HUES6 (cell line): ENCODE results near the gene SPEM3.

Experiments
- H3K27ac ChIP-seq: 2 replicates; pipeline ENCODE4 v1.7.0; 2013; ENCODE audit warnings: low read depth, mild to moderate bottlenecking, low read length, inconsistent platforms
- H3K27me3 ChIP-seq: 2 replicates; pipeline ENCODE4 v1.6.1; 2013; ENCODE audit warnings: low read length; ENCODE audit not compliant: control insufficient read depth, insufficient read depth
- H3K36me3 ChIP-seq: 2 replicates; pipeline ENCODE4 v1.6.1; 2013; ENCODE audit warnings: low read length; ENCODE audit not compliant: control insufficient read depth, insufficient read depth
- H3K4me1 ChIP-seq: 2 replicates; pipeline ENCODE4 v1.6.1; 2013; ENCODE audit warnings: low read length; ENCODE audit not compliant: control insufficient read depth, insufficient read depth
- H3K4me3 ChIP-seq: 2 replicates; pipeline ENCODE4 v1.5.1; 2013; ENCODE audit warnings: low read depth, low read length
- H3K9ac ChIP-seq: one replicate; pipeline ENCODE4 v1.6.1; 2013; ENCODE audit warnings: mild to moderate bottlenecking, low read length
- H3K9me3 ChIP-seq: 2 replicates; pipeline ENCODE4 v1.6.1; 2013; ENCODE audit warnings: low read depth, low read length; ENCODE audit not compliant: control insufficient read depth, insufficient read depth

SPEM3 gene

DNA sequence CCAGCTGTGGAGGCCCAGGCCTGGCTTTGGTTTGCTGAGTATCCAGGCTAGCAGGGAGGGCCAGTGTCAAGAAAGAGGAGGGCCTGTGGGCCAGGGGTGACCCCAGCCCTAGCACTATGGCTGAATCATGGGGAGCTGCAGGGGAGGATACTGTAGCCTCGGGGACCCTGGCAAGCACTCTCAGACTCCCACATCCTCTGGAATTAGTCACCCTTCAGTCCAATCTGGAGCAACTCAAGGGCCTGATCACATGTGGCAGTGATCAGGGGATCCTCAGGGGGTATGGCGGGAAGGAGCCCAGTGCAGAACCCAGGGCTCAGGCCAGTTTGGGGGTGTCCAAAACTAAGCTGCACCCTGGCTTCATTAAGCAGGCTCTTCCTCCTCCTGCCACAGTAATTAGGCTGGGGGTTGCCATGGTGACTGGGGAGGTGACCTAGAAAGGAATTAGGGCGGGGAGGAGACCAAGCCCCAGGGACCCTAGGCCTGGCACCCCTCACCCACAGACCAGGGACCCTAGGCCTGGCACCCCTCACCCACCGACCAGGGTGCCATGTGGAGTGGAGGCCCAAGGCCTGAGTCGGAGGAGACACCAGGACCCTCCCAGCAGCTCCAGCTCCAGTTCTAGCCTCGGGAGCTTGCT lies 15.2 kb upstream of the SPEM3 start:
- H3K9me3 ChIP-seq = no peaks in the 10 kb centered on the region
- H3K27me3 ChIP-seq = peaks cover 3% of the 10 kb centered on the region; the same call in 1 of the 2 replicates
- no peak overlapping the region for H3K9ac ChIP-seq
- H3K4me3 ChIP-seq = no peak overlapping the region
- 0 out of 2 replicates have a peak, but pooled peaks cover 6% of the 10 kb centered on the region for H3K4me1 ChIP-seq
- H3K27ac ChIP-seq = no peak overlapping the region
- peaks cover 64% of the 10 kb centered on the region for H3K36me3 ChIP-seq

DNA sequence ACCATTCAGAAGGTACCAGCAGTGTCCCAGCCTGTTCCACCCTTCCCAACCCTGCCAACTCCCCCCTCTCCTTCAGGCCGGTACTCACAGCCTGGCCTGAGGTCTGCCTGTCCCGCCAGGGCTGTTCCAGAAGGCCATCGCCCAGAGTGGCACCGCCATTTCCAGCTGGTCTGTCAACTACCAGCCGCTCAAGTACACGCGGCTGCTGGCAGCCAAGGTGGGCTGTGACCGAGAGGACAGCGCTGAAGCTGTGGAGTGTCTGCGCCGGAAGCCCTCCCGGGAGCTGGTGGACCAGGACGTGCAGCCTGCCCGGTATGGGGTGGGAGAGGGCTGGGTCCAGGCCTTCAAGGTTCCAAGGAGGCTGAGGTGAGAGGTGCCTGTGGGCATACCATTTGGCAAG lies 13.8 kb upstream of the SPEM3 start:
- Histone ChIP-seq H3K9ac (no peak overlapping the region), H3K27me3 (no peaks in the 10 kb centered on the region), H3K4me1 (peaks cover 3% of the 10 kb centered on the region; the same call in 1 of the 2 replicates), H3K9me3 (no peaks in the 10 kb centered on the region), H3K4me3 (no peak overlapping the region), H3K27ac (no peak overlapping the region), H3K36me3 (peaks cover 50% of the 10 kb centered on the region)

DNA sequence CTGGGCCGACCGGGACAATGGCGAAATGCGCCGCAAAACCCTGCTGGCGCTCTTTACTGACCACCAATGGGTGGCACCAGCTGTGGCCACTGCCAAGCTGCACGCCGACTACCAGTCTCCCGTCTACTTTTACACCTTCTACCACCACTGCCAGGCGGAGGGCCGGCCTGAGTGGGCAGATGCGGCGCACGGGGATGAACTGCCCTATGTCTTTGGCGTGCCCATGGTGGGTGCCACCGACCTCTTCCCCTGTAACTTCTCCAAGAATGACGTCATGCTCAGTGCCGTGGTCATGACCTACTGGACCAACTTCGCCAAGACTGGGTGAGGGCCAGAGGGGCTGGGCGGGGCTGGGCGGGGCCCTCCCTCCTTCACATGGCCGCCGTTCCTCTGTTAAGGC lies 12.9 kb upstream of the SPEM3 start:
- H3K36me3 ChIP-seq = peaks cover 41% of the 10 kb centered on the region
- H3K27me3 ChIP-seq = no peaks in the 10 kb centered on the region
- no peak overlapping the region for H3K9ac ChIP-seq
- H3K4me3 ChIP-seq = no peak overlapping the region
- no peaks in the 10 kb centered on the region for H3K9me3 ChIP-seq
- no peak overlapping the region for H3K27ac ChIP-seq
- peaks cover 9% of the 10 kb centered on the region; the same call in 1 of the 2 replicates for H3K4me1 ChIP-seq

DNA sequence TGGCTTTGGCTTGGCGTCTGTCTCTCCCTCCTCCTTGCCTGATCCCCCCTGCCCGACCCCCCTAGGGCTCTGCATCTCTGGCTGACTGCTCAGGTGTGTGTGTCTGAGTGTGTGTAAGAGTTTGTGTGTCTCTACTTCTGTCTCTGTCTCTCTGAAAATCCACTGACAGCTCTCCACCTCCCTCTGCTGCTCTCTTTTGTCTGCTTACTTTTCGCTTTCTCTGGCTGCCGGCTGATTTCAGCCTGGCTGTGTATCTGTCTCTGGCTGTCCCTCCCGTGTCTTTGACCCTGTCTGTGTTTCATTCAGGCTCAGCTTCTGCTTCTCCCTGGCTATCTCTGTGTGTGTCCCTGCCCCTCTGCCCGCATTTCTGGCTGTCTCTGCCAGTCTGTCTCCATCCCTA lies 12.3 kb upstream of the SPEM3 start:
- Histone ChIP-seq H3K9ac (no peak overlapping the region), H3K36me3 (peaks cover 38% of the 10 kb centered on the region), H3K9me3 (no peaks in the 10 kb centered on the region), H3K4me1 (peaks cover 9% of the 10 kb centered on the region; the same call in 1 of the 2 replicates), H3K27me3 (no peaks in the 10 kb centered on the region), H3K27ac (no peak overlapping the region), H3K4me3 (no peak overlapping the region)

DNA sequence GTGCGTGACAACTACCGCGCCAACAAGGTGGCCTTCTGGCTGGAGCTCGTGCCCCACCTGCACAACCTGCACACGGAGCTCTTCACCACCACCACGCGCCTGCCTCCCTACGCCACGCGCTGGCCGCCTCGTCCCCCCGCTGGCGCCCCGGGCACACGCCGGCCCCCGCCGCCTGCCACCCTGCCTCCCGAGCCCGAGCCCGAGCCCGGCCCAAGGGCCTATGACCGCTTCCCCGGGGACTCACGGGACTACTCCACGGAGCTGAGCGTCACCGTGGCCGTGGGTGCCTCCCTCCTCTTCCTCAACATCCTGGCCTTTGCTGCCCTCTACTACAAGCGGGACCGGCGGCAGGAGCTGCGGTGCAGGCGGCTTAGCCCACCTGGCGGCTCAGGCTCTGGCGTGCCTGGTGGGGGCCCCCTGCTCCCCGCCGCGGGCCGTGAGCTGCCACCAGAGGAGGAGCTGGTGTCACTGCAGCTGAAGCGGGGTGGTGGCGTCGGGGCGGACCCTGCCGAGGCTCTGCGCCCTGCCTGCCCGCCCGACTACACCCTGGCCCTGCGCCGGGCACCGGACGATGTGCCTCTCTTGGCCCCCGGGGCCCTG lies 11.5 kb upstream of the SPEM3 start:
- no peak overlapping the region for H3K27ac ChIP-seq
- H3K9ac ChIP-seq = no peak overlapping the region
- no peak overlapping the region for H3K4me3 ChIP-seq
- no peaks in the 10 kb centered on the region for H3K9me3 ChIP-seq
- no peaks in the 10 kb centered on the region for H3K27me3 ChIP-seq
- H3K36me3 ChIP-seq = peaks cover 38% of the 10 kb centered on the region
- H3K4me1 ChIP-seq = peaks cover 9% of the 10 kb centered on the region; the same call in 1 of the 2 replicates

DNA sequence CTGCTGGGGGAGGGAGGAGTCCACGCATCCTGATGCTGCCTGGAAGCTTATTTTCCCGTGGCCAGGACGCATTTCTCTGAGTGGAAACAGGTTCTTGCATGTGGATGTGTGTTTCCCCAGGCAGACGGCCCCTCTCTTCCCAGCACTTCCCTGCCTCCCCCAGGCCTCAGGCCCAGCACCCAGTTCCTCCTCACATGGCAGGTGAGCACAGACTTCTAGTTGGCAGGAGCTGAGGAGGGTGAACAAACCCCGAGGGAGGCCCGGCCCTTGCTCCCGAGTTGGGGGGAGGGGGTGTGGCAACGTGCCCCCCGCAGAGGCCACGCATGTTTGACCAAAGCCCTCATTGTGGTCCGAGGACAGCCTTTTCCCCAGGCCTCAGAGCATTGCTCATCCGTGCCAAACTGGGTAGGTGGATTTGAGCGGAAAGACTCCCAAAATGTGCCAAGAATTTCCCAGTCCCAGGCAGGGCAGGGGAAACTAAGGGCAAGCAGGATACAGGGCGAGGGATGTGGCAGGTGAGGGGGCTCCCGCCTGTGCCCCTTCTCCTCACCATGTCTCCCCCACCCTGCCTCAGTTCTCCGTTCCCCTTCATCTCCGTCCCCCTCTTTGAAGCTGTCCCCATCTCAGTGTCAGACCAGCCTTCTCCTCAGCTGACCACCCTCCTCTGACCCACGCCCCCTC lies 10.0 kb upstream of the SPEM3 start:
- H3K27ac ChIP-seq = no peak overlapping the region
- no peaks in the 10 kb centered on the region for H3K9me3 ChIP-seq
- H3K36me3 ChIP-seq = peaks cover 33% of the 10 kb centered on the region
- no peaks in the 10 kb centered on the region for H3K27me3 ChIP-seq
- H3K9ac ChIP-seq = no peak overlapping the region
- H3K4me1 ChIP-seq = peaks cover 6% of the 10 kb centered on the region; the same call in 1 of the 2 replicates
- no peak overlapping the region for H3K4me3 ChIP-seq

DNA sequence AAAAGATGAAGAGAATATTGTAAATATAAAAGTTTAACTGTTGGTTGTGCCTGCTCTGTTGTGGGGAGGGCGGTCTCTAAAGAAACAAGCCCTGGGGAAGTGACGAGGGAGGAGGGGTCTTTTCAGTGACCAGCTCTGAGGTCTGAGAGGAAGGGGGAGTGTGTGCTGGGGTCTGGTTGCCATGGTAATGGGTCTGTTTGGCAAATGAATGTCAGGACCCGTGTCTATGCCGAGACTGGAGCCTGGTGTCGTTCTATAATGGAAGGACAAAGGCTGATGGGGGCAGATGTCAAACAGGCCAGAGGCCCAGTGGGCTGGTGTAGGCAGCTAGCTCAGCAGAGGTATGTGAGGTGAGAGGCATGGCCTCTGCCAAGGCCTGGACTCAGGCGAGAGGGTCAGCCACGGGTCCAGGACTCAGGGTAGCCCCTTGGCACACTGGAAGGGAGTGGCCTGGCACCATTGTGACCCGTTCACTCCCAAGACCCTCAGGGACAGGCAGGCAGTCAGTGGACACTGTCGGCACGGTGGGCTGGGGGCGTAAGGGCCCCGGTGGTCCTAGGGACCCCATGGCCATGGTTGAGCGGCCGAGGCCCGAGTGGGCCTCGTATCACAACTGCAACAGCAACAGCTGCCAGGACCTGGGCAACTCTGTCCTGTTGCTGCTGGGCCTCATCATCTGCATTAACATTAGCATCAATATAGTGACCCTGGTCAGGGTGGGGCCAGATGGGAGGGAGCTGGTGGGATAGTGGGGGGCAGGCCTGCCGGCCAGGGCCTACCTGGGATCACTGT lies 8.6 kb upstream of the SPEM3 start, which contains the start of gene SPEM1:
SPEM1 (plus strand) TSS at position 506 of the 792 bp plus-strand sequence; CDS start at position 567, 61 bp downstream.
- Histone ChIP-seq H3K27me3 (no peaks in the 10 kb centered on the region), H3K9ac (peak within 1 kb of the TSS; percentile 30), H3K27ac (no peak within 1 kb of the TSS), H3K36me3 (peaks cover 28% of the 10 kb centered on the region), H3K4me1 (peaks cover 6% of the 10 kb centered on the region; the same call in 1 of the 2 replicates), H3K9me3 (no peaks in the 10 kb centered on the region), H3K4me3 (no peak within 1 kb of the TSS)

DNA sequence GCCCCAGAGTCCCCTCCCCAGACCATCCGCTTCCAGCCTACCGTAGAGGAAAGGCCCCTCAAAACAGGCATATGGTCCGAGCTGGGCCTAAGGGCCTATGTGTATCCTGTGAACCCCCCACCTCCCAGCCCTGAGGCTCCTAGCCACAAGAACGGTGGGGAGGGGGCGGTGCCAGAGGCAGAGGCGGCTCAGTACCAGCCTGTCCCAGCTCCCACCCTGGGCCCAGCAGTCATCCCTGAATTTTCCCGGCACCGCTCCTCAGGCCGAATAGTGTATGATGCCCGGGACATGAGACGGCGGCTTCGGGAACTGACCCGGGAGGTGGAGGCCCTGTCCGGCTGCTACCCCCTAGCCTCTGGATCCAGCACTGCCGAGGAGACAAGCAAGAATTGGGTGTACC lies 7.5 kb upstream of the SPEM3 start:
- H3K27me3 ChIP-seq = no peaks in the 10 kb centered on the region
- no peak overlapping the region for H3K9ac ChIP-seq
- peaks cover 6% of the 10 kb centered on the region; the same call in 1 of the 2 replicates for H3K4me1 ChIP-seq
- no peak overlapping the region for H3K4me3 ChIP-seq
- H3K36me3 ChIP-seq = peaks cover 16% of the 10 kb centered on the region
- H3K27ac ChIP-seq = no peak overlapping the region
- H3K9me3 ChIP-seq = no peaks in the 10 kb centered on the region

DNA sequence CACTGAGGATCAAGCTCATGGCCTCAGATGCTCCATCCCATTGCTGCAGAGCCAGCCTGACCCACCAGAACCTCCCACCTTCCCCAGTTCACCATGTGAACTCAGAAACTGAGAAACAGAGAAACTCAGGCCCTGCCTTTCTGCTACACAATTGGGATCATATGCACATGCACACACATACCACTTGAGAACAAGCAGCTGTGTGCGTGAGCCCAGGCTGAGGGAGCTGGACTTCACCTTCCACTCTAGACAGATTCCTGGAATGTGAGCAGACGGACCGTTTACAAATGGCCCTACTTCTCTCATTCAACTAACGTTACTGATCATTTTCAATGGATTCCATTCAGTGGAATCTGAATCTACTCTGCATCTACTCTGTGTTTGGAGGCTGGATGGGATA lies 5.0 kb upstream of the SPEM3 start:
- Histone ChIP-seq H3K9me3 (no peaks in the 10 kb centered on the region), H3K27me3 (no peaks in the 10 kb centered on the region), H3K27ac (no peak overlapping the region), H3K4me3 (no peak overlapping the region), H3K36me3 (no peaks in the 10 kb centered on the region), H3K9ac (no peak overlapping the region), H3K4me1 (peaks cover 6% of the 10 kb centered on the region; the same call in 1 of the 2 replicates)

DNA sequence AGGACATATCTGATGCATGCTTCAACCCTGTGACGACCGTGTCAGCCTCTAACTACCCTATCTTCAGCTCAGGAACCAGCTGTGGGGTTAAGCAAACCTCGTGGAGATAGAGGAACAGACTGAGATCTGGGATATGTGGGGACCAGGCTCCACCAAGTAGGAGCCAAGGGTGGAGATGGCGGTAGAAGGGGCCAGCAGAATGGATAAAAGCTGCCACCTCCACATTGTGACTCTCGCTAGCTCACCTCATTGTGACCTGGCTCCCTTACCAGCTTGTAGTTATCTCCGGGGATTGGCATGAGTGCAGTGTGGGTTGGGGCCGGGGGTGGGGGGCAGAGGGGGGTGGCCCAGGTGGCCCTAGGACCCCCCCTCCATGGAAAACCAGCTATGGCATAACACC lies 3.3 kb upstream of the SPEM3 start, which contains the start of gene SPEM2:
SPEM2 (plus strand) TSS at position 301 of the 400 bp plus-strand sequence; CDS start at position 374, 73 bp downstream.
- Histone ChIP-seq H3K36me3 (no peaks in the 10 kb centered on the region), H3K4me1 (peaks cover 1% of the 10 kb centered on the region; the same call in 1 of the 2 replicates), H3K4me3 (no peak within 1 kb of the TSS), H3K27ac (no peak within 1 kb of the TSS), H3K9me3 (no peaks in the 10 kb centered on the region), H3K9ac (no peak within 1 kb of the TSS), H3K27me3 (peaks cover 2% of the 10 kb centered on the region; the same call in 1 of the 2 replicates)
